Gastrocnemius medialis (tissue), 4 donors: Measurements from ENCODE around the gene ITGA5.

Source experiments
- POLR2A ChIP-seq, 2 donors: fragments of 450-650 bp; IDR thresholded peaks; one replicate each; pipeline ENCODE4 v1.6.1; 2017; ENCODE audit warnings: antibody characterized with exemption in 2 of 2, mild to moderate bottlenecking in 2 of 2, moderate library complexity in 2 of 2
- TF ChIP-seq, protein P1 (sequence below), 5 experiments: fragments of 450-650 bp in 3 of 5; fragments of 200-600 bp in 2 of 5; sonication (generic) in 2 of 5; IDR thresholded peaks in 4 of 5; conservative IDR thresholded peaks in 1 of 5; 1 replicate in 4 of 5; 2 replicates in 1 of 5; pipeline ENCODE4 v1.5.1; 2016 to 2019; ENCODE audit warnings: antibody characterized with exemption in 5 of 5, mild to moderate bottlenecking in 3 of 5, moderate library complexity in 3 of 5

DNA sequence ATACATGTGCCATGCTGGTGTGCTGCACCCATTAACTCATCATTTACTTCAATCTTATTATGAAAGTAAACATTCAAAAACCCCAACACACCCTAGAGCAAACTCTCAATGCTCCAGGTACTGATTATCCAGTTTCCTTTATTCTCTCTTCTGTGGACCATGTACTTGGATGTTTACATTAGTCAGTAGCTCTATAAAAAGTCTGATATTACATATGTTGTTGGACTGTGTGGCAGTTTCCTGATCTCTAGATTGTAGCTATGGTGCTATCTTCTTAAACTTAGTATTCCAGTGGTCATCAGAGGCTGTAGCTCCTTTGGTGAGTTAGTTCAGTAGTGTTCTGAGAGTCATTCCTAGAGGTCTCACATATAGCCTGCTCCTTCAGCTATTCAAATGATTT lies 25.1 kb upstream of the ITGA5 start:
- TF ChIP-seq, protein P1, sequence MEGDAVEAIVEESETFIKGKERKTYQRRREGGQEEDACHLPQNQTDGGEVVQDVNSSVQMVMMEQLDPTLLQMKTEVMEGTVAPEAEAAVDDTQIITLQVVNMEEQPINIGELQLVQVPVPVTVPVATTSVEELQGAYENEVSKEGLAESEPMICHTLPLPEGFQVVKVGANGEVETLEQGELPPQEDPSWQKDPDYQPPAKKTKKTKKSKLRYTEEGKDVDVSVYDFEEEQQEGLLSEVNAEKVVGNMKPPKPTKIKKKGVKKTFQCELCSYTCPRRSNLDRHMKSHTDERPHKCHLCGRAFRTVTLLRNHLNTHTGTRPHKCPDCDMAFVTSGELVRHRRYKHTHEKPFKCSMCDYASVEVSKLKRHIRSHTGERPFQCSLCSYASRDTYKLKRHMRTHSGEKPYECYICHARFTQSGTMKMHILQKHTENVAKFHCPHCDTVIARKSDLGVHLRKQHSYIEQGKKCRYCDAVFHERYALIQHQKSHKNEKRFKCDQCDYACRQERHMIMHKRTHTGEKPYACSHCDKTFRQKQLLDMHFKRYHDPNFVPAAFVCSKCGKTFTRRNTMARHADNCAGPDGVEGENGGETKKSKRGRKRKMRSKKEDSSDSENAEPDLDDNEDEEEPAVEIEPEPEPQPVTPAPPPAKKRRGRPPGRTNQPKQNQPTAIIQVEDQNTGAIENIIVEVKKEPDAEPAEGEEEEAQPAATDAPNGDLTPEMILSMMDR (IDR thresholded peaks at IDR 0.05 in 4 of 5, conservative IDR thresholded peaks at IDR 0.05 in 1 of 5), result no peak
- no peak for TF ChIP-seq POLR2A (IDR thresholded peaks at IDR 0.05)
